A549 (cell line): Measurements from ENCODE around the gene LDHAL6B. TPM values are rescaled to one million over a fixed set of nuclear protein-coding genes. Genes with fewer than 3 reads are reported as not detected.

Source experiments
- ATAC-seq, 2 experiments: fragments of 200-7000 bp in 1 of 2; fragments of >200 bp in 1 of 2; cut with Nextera tagmentation in 1 of 2; cut with Tn5 transposase in 1 of 2; 3 replicates each; pipeline versions ENCODE4 v1.8.0 to v1.9.1; 2018 to 2020; ENCODE audit warnings: mild to moderate bottlenecking in 1 of 2, moderate library complexity in 1 of 2
- CTCF ChIA-PET: fragments of 300-600 bp; sonication (Branson Sonifier 250); formaldehyde crosslinking; extraction: SDS; loops from one replicate; lab custom pipeline; 2021; ENCODE audit warnings: antibody characterized with exemption, inconsistent platforms; lab: Yijun Ruan, JAX
- POLR2A ChIA-PET: fragments of 350-600 bp; formaldehyde crosslinking; extraction: SDS; loops from one replicate; lab custom pipeline; 2021; ENCODE audit warnings: antibody characterized with exemption, inconsistent platforms; lab: Yijun Ruan, JAX
- DNase-seq, 2 experiments: peaks; one replicate each; pipeline versions ENCODE4 v3.0.0 to v3.0.0-alpha.2; 2011 to 2016; ENCODE audit warnings: low read depth in 1 of 2, low spot score in 1 of 2
- FAIRE-seq: peaks from 2 replicates; lab custom pipeline; 2011; peaks lifted over from hg19 to GRCh38; lab: Jason Lieb, UNC
- H3K27ac ChIP-seq, 2 experiments: fragments of >200 bp; sonication (Bioruptor Twin); formaldehyde crosslinking; 3 replicates each; pipeline ENCODE4 v1.5.1; 2016 to 2017
- H3K4me1 ChIP-seq: fragments of >200 bp; sonication (Bioruptor Twin); formaldehyde crosslinking; 3 replicates; pipeline ENCODE4 v1.6.1; 2016
- H3K4me2 ChIP-seq: fragments of >200 bp; sonication (Bioruptor Twin); formaldehyde crosslinking; 3 replicates; pipeline ENCODE4 v1.6.1; 2016
- H3K4me3 ChIP-seq: fragments of >200 bp; sonication (Bioruptor Twin); formaldehyde crosslinking; 3 replicates; pipeline ENCODE4 v1.5.1; 2016
- H3K9me3 ChIP-seq: fragments of >200 bp; sonication (Bioruptor Twin); formaldehyde crosslinking; 3 replicates; pipeline ENCODE4 v1.6.1; 2016
- CBX8 ChIP-seq: fragments of 200-600 bp; sonication (generic); IDR thresholded peaks from 2 replicates; pipeline ENCODE4 v1.6.1; 2016
- CEBPB ChIP-seq, 2 experiments: fragments of >200 bp in 1 of 2; sonication (Bioruptor Twin) in 1 of 2; formaldehyde crosslinking in 1 of 2; IDR thresholded peaks; 2 replicates each; pipeline ENCODE4 v1.6.1; 2012 to 2016
- CHD2 ChIP-seq: fragments of 150-350 bp; IDR thresholded peaks from 2 replicates; pipeline ENCODE4 v1.6.1; 2014; ENCODE audit warnings: low read length; ENCODE audit not compliant: partially characterized antibody
- CHD4 ChIP-seq: fragments of 200-600 bp; sonication (generic); IDR thresholded peaks from 2 replicates; pipeline ENCODE4 v1.6.1; 2016; ENCODE audit warnings: antibody characterized with exemption, mild to moderate bottlenecking, borderline replicate concordance
- ELK1 ChIP-seq: fragments of 150-350 bp; IDR thresholded peaks from 2 replicates; pipeline ENCODE4 v1.6.1; 2014; ENCODE audit warnings: low read depth, mild to moderate bottlenecking, low read length
- EP300 ChIP-seq, 2 experiments: fragments of >200 bp; sonication (Bioruptor Twin); formaldehyde crosslinking; IDR thresholded peaks; 2 replicates in 1 of 2; 3 replicates in 1 of 2; pipeline ENCODE4 v1.6.1; 2016 to 2017
- ESRRA ChIP-seq: fragments of 150-350 bp; IDR thresholded peaks from 2 replicates; pipeline ENCODE4 v1.6.1; 2014; ENCODE audit warnings: mild to moderate bottlenecking, low read length, borderline replicate concordance
- FOXS1 ChIP-seq: fragments of 250-450 bp; sonication (Bioruptor Pico); IDR thresholded peaks from 2 replicates; pipeline ENCODE4 v1.5.0; 2020; ENCODE audit warnings: mild to moderate bottlenecking, moderate library complexity
- GATA3 ChIP-seq: IDR thresholded peaks from 2 replicates; pipeline ENCODE4 v1.6.1; 2012; ENCODE audit warnings: borderline replicate concordance
- HOXA7 ChIP-seq: fragments of 250-450 bp; sonication (Bioruptor Pico); IDR thresholded peaks from 2 replicates; pipeline ENCODE4 v1.5.0; 2020; ENCODE audit warnings: mild to moderate bottlenecking, moderate library complexity
- HOXB13 ChIP-seq: fragments of 250-450 bp; sonication (Bioruptor Pico); IDR thresholded peaks from 2 replicates; pipeline ENCODE4 v1.5.0; 2020; ENCODE audit warnings: low read depth, mild to moderate bottlenecking, moderate library complexity
- JUN ChIP-seq, 2 experiments: fragments of >200 bp; sonication (Bioruptor Twin); formaldehyde crosslinking; IDR thresholded peaks; 2 replicates in 1 of 2; 3 replicates in 1 of 2; pipeline ENCODE4 v1.6.1; 2016 to 2017
- KDM5A ChIP-seq: fragments of 200-600 bp; sonication (generic); IDR thresholded peaks from 2 replicates; pipeline ENCODE4 v1.6.1; 2016; ENCODE audit warnings: antibody characterized with exemption, mild to moderate bottlenecking
- MAFK ChIP-seq: fragments of 450-650 bp; IDR thresholded peaks from 2 replicates; pipeline ENCODE4 v1.6.1; 2014; ENCODE audit not compliant: partially characterized antibody
- MAZ ChIP-seq: fragments of 150-350 bp; IDR thresholded peaks from 2 replicates; pipeline ENCODE4 v1.6.1; 2014; ENCODE audit warnings: antibody characterized with exemption, low read depth, low read length, borderline replicate concordance
- MYC ChIP-seq: IDR thresholded peaks from 2 replicates; pipeline ENCODE4 v1.6.1; 2012; ENCODE audit warnings: mild to moderate bottlenecking, inconsistent platforms, low read length, improper control_type of control experiment, borderline replicate concordance
- NR3C1 ChIP-seq: fragments of >200 bp; sonication (Bioruptor Twin); formaldehyde crosslinking; IDR thresholded peaks from 3 replicates; pipeline ENCODE4 v1.6.1; 2017
- POLR2A ChIP-seq: IDR thresholded peaks from 2 replicates; pipeline ENCODE4 v1.6.1; 2012; ENCODE audit warnings: mild to moderate bottlenecking, low read length
- POLR2AphosphoS2 ChIP-seq: conservative IDR thresholded peaks from 2 replicates; pipeline ENCODE4 v1.6.1; 2012; ENCODE audit warnings: low read length, improper control_type of control experiment, inconsistent platforms
- RAD21 ChIP-seq, 2 experiments: fragments of >200 bp in 1 of 2; sonication (Bioruptor Twin) in 1 of 2; formaldehyde crosslinking in 1 of 2; IDR thresholded peaks in 1 of 2; conservative IDR thresholded peaks in 1 of 2; 2 replicates in 1 of 2; 3 replicates in 1 of 2; pipeline ENCODE4 v1.6.1; 2012 to 2018; ENCODE audit warnings: inconsistent platforms in 1 of 2
- SREBF2 ChIP-seq: fragments of 450-650 bp; IDR thresholded peaks from 2 replicates; pipeline ENCODE4 v1.6.1; 2014; ENCODE audit warnings: mild to moderate bottlenecking, moderate library complexity
- USF2 ChIP-seq: fragments of 450-650 bp; IDR thresholded peaks from 2 replicates; pipeline ENCODE4 v1.6.1; 2014; ENCODE audit warnings: antibody characterized with exemption
- ZC3H11A ChIP-seq: fragments of 450-650 bp; IDR thresholded peaks from 2 replicates; pipeline ENCODE4 v1.6.1; 2014; ENCODE audit warnings: antibody characterized with exemption, mild to moderate bottlenecking
- ZFP36 ChIP-seq: fragments of 450-650 bp; IDR thresholded peaks from 2 replicates; pipeline ENCODE4 v1.6.1; 2014; ENCODE audit warnings: borderline replicate concordance; ENCODE audit not compliant: partially characterized antibody
- ZNF302 ChIP-seq: fragments of 250-450 bp; sonication (Bioruptor Pico); IDR thresholded peaks from 2 replicates; pipeline ENCODE4 v1.9.0; 2021; ENCODE audit warnings: inconsistent platforms, mild to moderate bottlenecking, moderate library complexity
- ZSCAN20 ChIP-seq: fragments of 250-450 bp; sonication (Bioruptor Pico); IDR thresholded peaks from 2 replicates; pipeline ENCODE4 v1.8.0; 2022; ENCODE audit warnings: mild to moderate bottlenecking, moderate library complexity
- WGBS: methylation state at CpG from one replicate; pipeline ENCODE4 v1.1.6; 2017; ENCODE audit errors: missing lambda C conversion rate; 5-methylcytosine and 5-hydroxymethylcytosine counted together
- polyA plus RNA-seq, 4 experiments: library from polyadenylated mRNA; depleted of rRNA in 3 of 4; stranded (reverse); fragments of >200 nt; fragmentation: RNase III in 1 of 4; extraction: RNeasy Plus Mini Kit Qiagen cat#74134 plus additional on column Dnase treatment in 1 of 4; gene quantifications; 2 replicates in 3 of 4; 3 replicates in 1 of 4; pipeline ENCODE4 v1.2.3, GENCODE V29; 2011 to 2017
- TF ChIP-seq, protein P1 (sequence below): IDR thresholded peaks from 2 replicates; pipeline ENCODE4 v1.6.1; 2012; ENCODE audit warnings: low read depth, borderline replicate concordance

Gene LDHAL6B
- polyA plus RNA-seq, 2 of the 4 experiments (the other 2 are of a cell fraction) = not detected

- H3K4me3 ChIP-seq = no peak overlapping the region
- peaks cover 28% of the 10 kb centered on the region for H3K4me1 ChIP-seq
- H3K9me3 ChIP-seq = peaks cover 19% of the 10 kb centered on the region
- CTCF ChIA-PET = interaction anchor here (0.8 to 2.0 kb wide), 7 partner anchors 9 to 323 kb away, joined by 3 to 8 read pairs (median 4); no protein-coding TSS in a partner anchor
- POLR2A ChIA-PET = no interaction called here
- H3K4me2 ChIP-seq = no peak overlapping the region
- DNase-seq = no peak
- TF ChIP-seq, protein P1, sequence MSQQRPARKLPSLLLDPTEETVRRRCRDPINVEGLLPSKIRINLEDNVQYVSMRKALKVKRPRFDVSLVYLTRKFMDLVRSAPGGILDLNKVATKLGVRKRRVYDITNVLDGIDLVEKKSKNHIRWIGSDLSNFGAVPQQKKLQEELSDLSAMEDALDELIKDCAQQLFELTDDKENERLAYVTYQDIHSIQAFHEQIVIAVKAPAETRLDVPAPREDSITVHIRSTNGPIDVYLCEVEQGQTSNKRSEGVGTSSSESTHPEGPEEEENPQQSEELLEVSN = no peak
- TF ChIP-seq NR3C1 (no peak), POLR2A (no peak), SREBF2 (no peak), ZSCAN20 (CRISPR knock-in tag) (no peak), ZFP36 (no peak), RAD21 (conservative IDR thresholded peaks at IDR 0.05 in 1 of 2, IDR thresholded peaks at IDR 0.05 in 1 of 2) (no peak), CHD2 (no peak), POLR2AphosphoS2 (no peak; the same call in 1 of the 2 replicates), HOXB13 (CRISPR knock-in tag) (no peak), FOXS1 (CRISPR knock-in tag) (no peak), KDM5A (no peak), EP300 (IDR thresholded peaks at IDR 0.05) (no peak), ZC3H11A (no peak), ZNF302 (CRISPR knock-in tag) (no peak), CEBPB (IDR thresholded peaks at IDR 0.05) (no peak), MAFK (no peak), CBX8 (no peak)
- TF ChIP-seq, all 56 proteins: peak for 0
- FAIRE-seq (no peak), ATAC-seq (no peak)
- 91% methylated on average over 16 of the region's 16 CpGs for WGBS
- H3K27ac ChIP-seq = peak overlapping the region in 1 of 2 experiments; percentile 1; a peak in 1 of 6 replicates
Measured at GRCh38 chr15:59178151-59178695, 28.4 kb upstream of the LDHAL6B start.

DNA sequence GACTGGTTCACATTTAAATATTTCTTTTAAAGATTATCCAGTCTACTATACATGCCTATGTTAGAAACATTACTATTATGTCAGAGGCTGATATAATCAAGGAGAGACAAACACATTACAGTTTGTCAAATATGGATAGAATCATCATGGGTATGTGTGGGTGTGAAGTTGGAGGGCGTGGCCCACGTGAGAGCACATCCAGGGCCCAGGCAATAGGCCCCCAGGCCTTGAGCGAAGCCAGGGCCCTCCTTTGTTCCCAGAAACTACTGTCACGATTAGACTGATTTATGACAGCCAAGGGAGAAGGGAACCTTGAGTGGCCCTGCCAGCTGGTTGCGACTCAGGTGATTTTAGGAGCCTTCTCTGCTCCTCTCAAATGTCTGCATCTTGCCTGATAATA is 26.9 kb upstream of the LDHAL6B start:
- DNase-seq (no peak), ATAC-seq (no peak), FAIRE-seq (no peak)
- peaks cover 24% of the 10 kb centered on the region for H3K9me3 ChIP-seq
- WGBS = 90% methylated on average over 5 of the region's 5 CpGs
- TF ChIP-seq ESRRA (no peak), POLR2AphosphoS2 (0 out of 2 replicates have a peak, but pooled peaks have one; percentile 62), MAFK (no peak)
- H3K4me3 ChIP-seq = no peak overlapping the region
- peak overlapping the region in 1 of 2 experiments; percentile 3; a peak in 1 of 6 replicates for H3K27ac ChIP-seq
- peaks cover 21% of the 10 kb centered on the region for H3K4me1 ChIP-seq
- no peak overlapping the region for H3K4me2 ChIP-seq
- ChIA-PET POLR2A (no interaction called here), CTCF (no interaction called here)

- H3K9me3 ChIP-seq = peaks cover 24% of the 10 kb centered on the region
- DNase-seq (no peak), FAIRE-seq (no peak), ATAC-seq (no peak)
- H3K4me3 ChIP-seq = no peak overlapping the region
- 0 out of 6 replicates have a peak overlapping the region, but pooled peaks of 1 of the 2 experiments have one; percentile 1 for H3K27ac ChIP-seq
- ChIA-PET CTCF (interaction anchor here (1.4 kb wide), 1 partner anchor 320 kb away, joined by 3 read pairs; no protein-coding TSS in a partner anchor), POLR2A (no interaction called here)
- no peak overlapping the region for H3K4me2 ChIP-seq
- 98% methylated on average over 5 of the region's 5 CpGs for WGBS
- peaks cover 9% of the 10 kb centered on the region for H3K4me1 ChIP-seq
- TF ChIP-seq MAZ = no peak
- no peak for TF ChIP-seq EP300 (IDR thresholded peaks at IDR 0.05)
- TF ChIP-seq USF2 = no peak
- no peak for TF ChIP-seq MYC
- TF ChIP-seq FOXS1 (CRISPR knock-in tag) = no peak
- TF ChIP-seq GATA3 = no peak
- TF ChIP-seq CBX8 = no peak
- no peak for TF ChIP-seq ELK1
- TF ChIP-seq HOXA7 (CRISPR knock-in tag) = no peak
- no peak for TF ChIP-seq JUN (IDR thresholded peaks at IDR 0.05)
- TF ChIP-seq CHD4 = no peak
- no peak for TF ChIP-seq HOXB13 (CRISPR knock-in tag)
Measured at GRCh38 chr15:59180945-59181600, 25.6 kb upstream of the LDHAL6B start.
